SK-N-SH treated with all-trans-retinoic acid at 6 μM for 48 hours (cell line): ENCODE data around the gene WASHC4.

ENCODE experiments used
- ATAC-seq: fragments of 200-7000 bp; cut with Tn5 transposase; 3 replicates; pipeline ENCODE4 v1.9.1; 2020; ENCODE audit warnings: mild to moderate bottlenecking, moderate library complexity
- ARNTL ChIP-seq: fragments of 450-650 bp; formaldehyde crosslinking; IDR thresholded peaks from 2 replicates; pipeline ENCODE4 v1.5.0; 2020; ENCODE audit warnings: low read depth, mild to moderate bottlenecking, moderate library complexity, borderline replicate concordance
- BACH2 ChIP-seq: fragments of 250-450 bp; sonication (Bioruptor Pico); IDR thresholded peaks from 2 replicates; pipeline ENCODE4 v1.9.0; 2021; ENCODE audit warnings: mild to moderate bottlenecking, borderline replicate concordance
- CREB5 ChIP-seq: fragments of 250-450 bp; sonication (Bioruptor Pico); IDR thresholded peaks from 2 replicates; pipeline ENCODE4 v1.5.1; 2020; ENCODE audit warnings: low read depth, mild to moderate bottlenecking, moderate library complexity
- CSDC2 ChIP-seq: fragments of 250-450 bp; sonication (Bioruptor Pico); IDR thresholded peaks from 2 replicates; pipeline ENCODE4 v1.5.0; 2020; ENCODE audit warnings: mild to moderate bottlenecking, moderate library complexity
- CSRNP3 ChIP-seq: fragments of 250-450 bp; sonication (Bioruptor Pico); IDR thresholded peaks from 2 replicates; pipeline ENCODE4 v1.5.1; 2021; ENCODE audit warnings: mild to moderate bottlenecking, moderate library complexity
- ESRRG ChIP-seq: fragments of 250-450 bp; sonication (Bioruptor Pico); IDR thresholded peaks from 2 replicates; pipeline ENCODE4 v1.6.1; 2021; ENCODE audit warnings: mild to moderate bottlenecking
- GLIS3 ChIP-seq: fragments of 250-450 bp; sonication (Bioruptor Pico); IDR thresholded peaks from 2 replicates; pipeline ENCODE4 v1.5.0; 2020; ENCODE audit warnings: mild to moderate bottlenecking, moderate library complexity
- ISL1 ChIP-seq: fragments of 250-450 bp; sonication (Bioruptor Pico); IDR thresholded peaks from 2 replicates; pipeline ENCODE4 v2.1.2; 2022; ENCODE audit warnings: mild to moderate bottlenecking, moderate library complexity
- OSR1 ChIP-seq: fragments of 250-450 bp; sonication (Bioruptor Pico); IDR thresholded peaks from 2 replicates; pipeline ENCODE4 v1.8.0; 2022; ENCODE audit warnings: moderate library complexity, mild to moderate bottlenecking, inconsistent platforms
- PATZ1 ChIP-seq: fragments of 250-450 bp; sonication (Bioruptor Pico); IDR thresholded peaks from 2 replicates; pipeline ENCODE4 v1.8.0; 2020; ENCODE audit warnings: mild to moderate bottlenecking, moderate library complexity, borderline replicate concordance
- POU6F1 ChIP-seq: fragments of 250-450 bp; sonication (Bioruptor Pico); IDR thresholded peaks from 2 replicates; pipeline ENCODE4 v1.8.0; 2021; ENCODE audit warnings: low read depth, mild to moderate bottlenecking, moderate library complexity, borderline replicate concordance
- PPARA ChIP-seq: fragments of 250-450 bp; sonication (Bioruptor Pico); IDR thresholded peaks from 2 replicates; pipeline ENCODE4 v1.5.0; 2020; ENCODE audit warnings: mild to moderate bottlenecking, borderline replicate concordance
- RARB ChIP-seq: fragments of 250-450 bp; sonication (Bioruptor Pico); IDR thresholded peaks from 2 replicates; pipeline ENCODE4 v1.8.0; 2021; ENCODE audit warnings: mild to moderate bottlenecking, moderate library complexity
- SNAI2 ChIP-seq: fragments of 250-450 bp; sonication (Bioruptor Pico); IDR thresholded peaks from 2 replicates; pipeline ENCODE4 v1.5.0; 2020; ENCODE audit warnings: mild to moderate bottlenecking, moderate library complexity
- TCF4 ChIP-seq: fragments of 250-450 bp; sonication (Bioruptor Pico); IDR thresholded peaks from 2 replicates; pipeline ENCODE4 v1.8.0; 2021; ENCODE audit warnings: mild to moderate bottlenecking, moderate library complexity, borderline replicate concordance
- TOX ChIP-seq: fragments of 250-450 bp; sonication (Bioruptor Pico); IDR thresholded peaks from 2 replicates; pipeline ENCODE4 v1.8.0; 2021; ENCODE audit warnings: mild to moderate bottlenecking, moderate library complexity, borderline replicate concordance
- ZC3H10 ChIP-seq: fragments of 250-450 bp; sonication (Bioruptor Pico); IDR thresholded peaks from 2 replicates; pipeline ENCODE4 v1.5.1; 2021; ENCODE audit warnings: mild to moderate bottlenecking, moderate library complexity
- ZFP3 ChIP-seq: fragments of 250-450 bp; sonication (Bioruptor Pico); IDR thresholded peaks from 2 replicates; pipeline ENCODE4 v1.5.0; 2020; ENCODE audit warnings: mild to moderate bottlenecking, moderate library complexity
- ZFP30 ChIP-seq: fragments of 450-650 bp; formaldehyde crosslinking; IDR thresholded peaks from 2 replicates; pipeline ENCODE4 v1.5.0; 2022; ENCODE audit warnings: mild to moderate bottlenecking, moderate library complexity
- ZNF565 ChIP-seq: fragments of 450-650 bp; formaldehyde crosslinking; conservative IDR thresholded peaks from 2 replicates; pipeline ENCODE4 v1.5.0; 2020; ENCODE audit warnings: low read depth, mild to moderate bottlenecking, moderate library complexity
- ZNF70 ChIP-seq: fragments of 450-650 bp; formaldehyde crosslinking; IDR thresholded peaks from 2 replicates; pipeline ENCODE4 v1.5.0; 2020; ENCODE audit warnings: mild to moderate bottlenecking, moderate library complexity
- ZNF8 ChIP-seq: fragments of 450-650 bp; formaldehyde crosslinking; IDR thresholded peaks from 2 replicates; pipeline ENCODE4 v1.5.0; 2020; ENCODE audit warnings: mild to moderate bottlenecking, moderate library complexity
- TF ChIP-seq, protein P1 (sequence below): fragments of 250-450 bp; sonication (Bioruptor Pico); IDR thresholded peaks from 2 replicates; pipeline ENCODE4 v1.5.0; 2020; ENCODE audit warnings: mild to moderate bottlenecking, moderate library complexity

The WASHC4 gene

DNA sequence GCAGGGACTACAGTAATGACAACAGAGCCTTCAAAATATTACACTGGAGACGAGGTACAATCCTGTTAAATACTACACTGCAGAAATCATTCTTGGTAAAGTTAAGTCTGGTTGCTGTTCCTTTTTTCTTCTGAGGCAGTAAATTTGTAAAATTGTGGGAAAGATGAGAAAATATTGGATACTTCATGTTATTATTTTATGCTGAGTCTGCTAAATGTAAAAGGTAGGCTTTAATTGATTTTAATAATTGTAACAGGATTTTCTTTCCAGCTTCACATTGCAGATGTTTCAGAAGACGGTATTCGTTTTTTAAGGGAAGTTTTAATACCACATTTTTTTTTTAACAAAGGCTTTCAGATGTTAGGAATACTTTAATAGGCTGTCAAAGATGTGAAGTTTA, 62.6 kb downstream of the WASHC4 start:
- no peak for ATAC-seq
- TF ChIP-seq ISL1 (CRISPR knock-in tag) = no peak
- TF ChIP-seq ARNTL = no peak
- no peak for TF ChIP-seq BACH2 (CRISPR knock-in tag)
- no peak for TF ChIP-seq SNAI2 (CRISPR knock-in tag)
- TF ChIP-seq, protein P1, sequence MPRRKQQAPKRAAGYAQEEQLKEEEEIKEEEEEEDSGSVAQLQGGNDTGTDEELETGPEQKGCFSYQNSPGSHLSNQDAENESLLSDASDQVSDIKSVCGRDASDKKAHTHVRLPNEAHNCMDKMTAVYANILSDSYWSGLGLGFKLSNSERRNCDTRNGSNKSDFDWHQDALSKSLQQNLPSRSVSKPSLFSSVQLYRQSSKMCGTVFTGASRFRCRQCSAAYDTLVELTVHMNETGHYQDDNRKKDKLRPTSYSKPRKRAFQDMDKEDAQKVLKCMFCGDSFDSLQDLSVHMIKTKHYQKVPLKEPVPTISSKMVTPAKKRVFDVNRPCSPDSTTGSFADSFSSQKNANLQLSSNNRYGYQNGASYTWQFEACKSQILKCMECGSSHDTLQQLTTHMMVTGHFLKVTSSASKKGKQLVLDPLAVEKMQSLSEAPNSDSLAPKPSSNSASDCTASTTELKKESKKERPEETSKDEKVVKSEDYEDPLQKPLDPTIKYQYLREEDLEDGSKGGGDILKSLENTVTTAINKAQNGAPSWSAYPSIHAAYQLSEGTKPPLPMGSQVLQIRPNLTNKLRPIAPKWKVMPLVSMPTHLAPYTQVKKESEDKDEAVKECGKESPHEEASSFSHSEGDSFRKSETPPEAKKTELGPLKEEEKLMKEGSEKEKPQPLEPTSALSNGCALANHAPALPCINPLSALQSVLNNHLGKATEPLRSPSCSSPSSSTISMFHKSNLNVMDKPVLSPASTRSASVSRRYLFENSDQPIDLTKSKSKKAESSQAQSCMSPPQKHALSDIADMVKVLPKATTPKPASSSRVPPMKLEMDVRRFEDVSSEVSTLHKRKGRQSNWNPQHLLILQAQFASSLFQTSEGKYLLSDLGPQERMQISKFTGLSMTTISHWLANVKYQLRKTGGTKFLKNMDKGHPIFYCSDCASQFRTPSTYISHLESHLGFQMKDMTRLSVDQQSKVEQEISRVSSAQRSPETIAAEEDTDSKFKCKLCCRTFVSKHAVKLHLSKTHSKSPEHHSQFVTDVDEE = no peak
- no peak for TF ChIP-seq ZC3H10
- TF ChIP-seq PATZ1 (CRISPR knock-in tag) = no peak
- no peak for TF ChIP-seq CSRNP3 (CRISPR knock-in tag)
- no peak for TF ChIP-seq ZNF8 (CRISPR knock-in tag)
- TF ChIP-seq RARB (CRISPR knock-in tag) = no peak
- no peak for TF ChIP-seq POU6F1 (CRISPR knock-in tag)
- TF ChIP-seq TOX = no peak
- TF ChIP-seq ZFP30 (CRISPR knock-in tag) = no peak
- TF ChIP-seq ESRRG (CRISPR knock-in tag) = no peak
- no peak for TF ChIP-seq CSDC2 (CRISPR knock-in tag)
- TF ChIP-seq ZNF565 (CRISPR knock-in tag) = no peak
- no peak for TF ChIP-seq GLIS3
- TF ChIP-seq ZNF70 (CRISPR knock-in tag) = no peak
- no peak for TF ChIP-seq TCF4 (CRISPR knock-in tag)
- TF ChIP-seq ZFP3 (CRISPR knock-in tag) = no peak

DNA sequence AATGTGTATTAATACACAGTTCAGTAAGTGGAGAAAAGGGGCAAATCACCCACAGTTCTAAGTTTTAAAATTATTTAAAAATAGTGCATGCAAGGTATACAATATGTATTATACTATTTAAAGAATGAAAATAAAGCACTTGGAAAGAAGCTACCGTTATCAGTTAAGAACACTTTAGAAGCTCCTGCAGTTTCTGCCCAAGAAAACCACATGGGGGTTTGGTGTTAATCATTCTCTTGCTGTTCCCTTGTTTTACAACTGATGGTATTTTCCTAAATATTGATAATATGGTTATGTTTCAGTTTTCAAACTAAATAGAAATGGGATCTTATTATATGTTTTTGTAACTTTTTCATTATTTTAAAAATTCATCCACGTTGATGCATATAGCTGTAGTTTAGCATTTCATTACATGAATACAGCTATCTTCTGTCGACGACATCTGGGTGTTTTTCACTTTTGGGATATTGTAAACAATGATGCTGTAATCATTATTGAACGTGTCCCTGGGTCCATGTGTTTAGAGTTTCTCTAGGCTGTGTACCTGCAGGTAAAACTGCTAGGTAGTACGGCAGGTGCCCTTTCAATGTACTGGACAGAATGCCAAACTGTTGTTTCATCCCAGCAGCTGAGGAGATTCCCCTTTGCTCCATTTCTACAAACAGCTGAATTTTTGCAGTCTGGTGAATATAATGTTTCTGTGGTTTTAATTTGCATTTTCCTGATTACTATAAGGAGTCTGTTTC, 64.3 kb downstream of the WASHC4 start:
- ATAC-seq = no peak; the same call in 2 of the 3 replicates
- TF ChIP-seq ZFP30 (CRISPR knock-in tag) (no peak), CSDC2 (CRISPR knock-in tag) (no peak), ZFP3 (CRISPR knock-in tag) (no peak), ESRRG (CRISPR knock-in tag) (no peak), PPARA (CRISPR knock-in tag) (no peak), RARB (CRISPR knock-in tag) (no peak), GLIS3 (no peak), ZNF8 (CRISPR knock-in tag) (no peak), POU6F1 (CRISPR knock-in tag) (no peak), OSR1 (CRISPR knock-in tag) (no peak), PATZ1 (CRISPR knock-in tag) (no peak), ARNTL (no peak), TOX (no peak), ZC3H10 (no peak), CREB5 (CRISPR knock-in tag) (no peak), TCF4 (CRISPR knock-in tag) (no peak)
